ENCODE data around the gene NOLC1.

The NOLC1 gene

DNA sequence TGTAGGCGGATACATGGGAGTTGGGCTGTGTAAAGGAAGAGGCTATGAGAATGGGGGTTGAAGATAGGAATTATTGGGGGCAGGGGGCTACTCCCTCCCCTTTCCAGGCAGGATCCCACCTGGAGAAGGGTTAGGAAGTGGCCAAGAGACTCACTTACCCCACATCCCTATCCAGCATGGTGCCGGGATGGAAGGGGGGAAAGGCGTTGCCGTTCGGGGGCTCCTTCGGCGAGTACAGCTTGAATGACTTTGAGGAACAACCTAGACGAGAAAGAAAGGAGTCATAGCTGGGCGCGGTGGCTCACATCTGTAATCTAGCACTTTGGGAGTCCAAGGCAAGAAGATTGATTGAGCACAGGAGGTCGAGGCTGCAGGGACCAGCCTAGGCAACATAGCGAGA lies 40.9 kb upstream of the NOLC1 start:
- H2AFZ ChIP-seq: no peak overlapping the region
- no peak overlapping the region for H3K27ac ChIP-seq
- no peak overlapping the region for H3K4me3 ChIP-seq (ENCODE audit: low read depth, low read length)
- peaks cover 22% of the 10 kb centered on the region for H3K4me1 ChIP-seq
- no peak overlapping the region for H3K9ac ChIP-seq
- no peaks in the 10 kb centered on the region for H3K27me3 ChIP-seq (ENCODE audit: control insufficient read depth, insufficient read depth, low read length)
- no peaks in the 10 kb centered on the region for H3K36me3 ChIP-seq (ENCODE audit: control insufficient read depth, insufficient read depth, low read length)
- H3K4me2 ChIP-seq (ENCODE audit: low read length): no peak overlapping the region
- TF ChIP-seq, protein P1, sequence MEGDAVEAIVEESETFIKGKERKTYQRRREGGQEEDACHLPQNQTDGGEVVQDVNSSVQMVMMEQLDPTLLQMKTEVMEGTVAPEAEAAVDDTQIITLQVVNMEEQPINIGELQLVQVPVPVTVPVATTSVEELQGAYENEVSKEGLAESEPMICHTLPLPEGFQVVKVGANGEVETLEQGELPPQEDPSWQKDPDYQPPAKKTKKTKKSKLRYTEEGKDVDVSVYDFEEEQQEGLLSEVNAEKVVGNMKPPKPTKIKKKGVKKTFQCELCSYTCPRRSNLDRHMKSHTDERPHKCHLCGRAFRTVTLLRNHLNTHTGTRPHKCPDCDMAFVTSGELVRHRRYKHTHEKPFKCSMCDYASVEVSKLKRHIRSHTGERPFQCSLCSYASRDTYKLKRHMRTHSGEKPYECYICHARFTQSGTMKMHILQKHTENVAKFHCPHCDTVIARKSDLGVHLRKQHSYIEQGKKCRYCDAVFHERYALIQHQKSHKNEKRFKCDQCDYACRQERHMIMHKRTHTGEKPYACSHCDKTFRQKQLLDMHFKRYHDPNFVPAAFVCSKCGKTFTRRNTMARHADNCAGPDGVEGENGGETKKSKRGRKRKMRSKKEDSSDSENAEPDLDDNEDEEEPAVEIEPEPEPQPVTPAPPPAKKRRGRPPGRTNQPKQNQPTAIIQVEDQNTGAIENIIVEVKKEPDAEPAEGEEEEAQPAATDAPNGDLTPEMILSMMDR (IDR thresholded peaks at IDR 0.05): no peak
- H3K79me2 ChIP-seq: peaks cover 44% of the 10 kb centered on the region
- no peaks in the 10 kb centered on the region for H3K9me3 ChIP-seq (ENCODE audit: control insufficient read depth, low read length)

DNA sequence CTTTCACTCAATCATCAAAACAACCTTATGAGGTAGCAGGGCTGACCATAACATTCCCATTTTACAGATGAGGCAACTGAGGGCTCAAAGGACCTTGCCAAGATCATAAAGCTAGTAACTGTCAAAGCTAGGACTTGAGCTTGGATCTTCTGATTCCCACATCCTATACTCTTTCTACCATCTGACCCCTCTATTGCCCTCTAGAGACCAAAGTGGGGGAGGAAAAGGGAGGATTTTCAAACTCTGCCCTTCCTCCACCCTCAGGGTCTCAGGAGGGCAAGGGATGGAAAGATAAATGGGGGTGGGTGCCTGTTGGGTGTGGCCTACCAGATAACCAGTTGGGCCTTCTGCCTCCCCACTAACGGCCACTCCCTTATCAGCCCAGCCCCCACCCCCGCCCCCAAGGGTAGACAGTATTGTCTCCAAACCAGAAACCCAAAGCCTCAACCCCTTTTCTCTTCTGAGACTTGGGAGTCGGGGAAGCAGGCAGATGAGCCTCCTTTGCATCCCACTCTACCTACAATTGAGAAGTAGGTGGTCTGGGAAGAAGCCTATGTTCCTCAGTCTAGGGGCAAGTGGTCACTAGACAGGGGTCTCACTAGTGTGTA lies 39.9 kb upstream of the NOLC1 start:
- no peak overlapping the region for H3K9ac ChIP-seq

DNA sequence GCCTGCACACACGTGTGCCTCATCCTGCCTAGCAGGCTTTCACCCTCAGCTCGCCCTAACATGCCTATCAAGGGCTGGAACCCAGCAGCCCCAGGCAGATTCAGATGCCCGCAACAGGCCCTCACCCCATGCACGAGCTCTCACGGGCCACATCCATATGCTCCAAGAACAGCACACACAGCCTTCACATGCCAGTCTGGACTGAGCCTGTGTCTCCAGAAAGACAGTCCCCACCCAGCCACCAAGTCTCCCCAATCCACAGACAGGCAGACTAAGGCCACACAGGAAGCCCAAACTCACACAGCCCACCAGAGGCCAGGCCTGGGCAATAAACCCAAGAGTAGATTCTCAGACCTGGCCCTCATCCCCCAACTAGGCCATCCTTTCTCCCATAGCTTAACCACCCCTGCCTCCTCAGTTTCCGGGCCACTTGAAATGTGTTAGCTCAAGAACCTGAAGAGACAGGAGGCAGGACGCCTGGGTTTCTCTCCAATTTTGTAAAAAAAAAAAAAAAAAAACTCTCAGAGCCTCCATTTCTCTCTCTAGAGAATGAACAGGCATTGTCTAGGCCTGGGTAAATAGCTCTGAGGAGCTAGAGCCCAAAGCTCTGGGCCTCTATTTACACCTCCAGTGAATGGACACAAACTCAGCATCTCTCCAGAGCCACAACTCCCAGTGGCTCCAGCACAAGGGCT lies 38.8 kb upstream of the NOLC1 start:
- peaks cover 52% of the 10 kb centered on the region for H3K79me2 ChIP-seq
- H3K4me1 ChIP-seq: peaks cover 41% of the 10 kb centered on the region
- H3K9ac ChIP-seq: no peak overlapping the region
- H3K4me2 ChIP-seq (ENCODE audit: low read length): peak overlapping the region; percentile 82
- no peak overlapping the region for H2AFZ ChIP-seq
- H3K27ac ChIP-seq: no peak overlapping the region
- no peaks in the 10 kb centered on the region for H3K9me3 ChIP-seq (ENCODE audit: control insufficient read depth, low read length)
- no peaks in the 10 kb centered on the region for H3K27me3 ChIP-seq (ENCODE audit: control insufficient read depth, insufficient read depth, low read length)
- TF ChIP-seq, protein P1 (IDR thresholded peaks at IDR 0.05): no peak
- peak overlapping the region; percentile 54 for H3K4me3 ChIP-seq (ENCODE audit: low read depth, low read length)
- H3K36me3 ChIP-seq (ENCODE audit: control insufficient read depth, insufficient read depth, low read length): no peaks in the 10 kb centered on the region

More for the DNA sequence above, 39.9 kb upstream of the NOLC1 start:
- no peak overlapping the region for H3K27ac ChIP-seq
- no peaks in the 10 kb centered on the region for H3K36me3 ChIP-seq (ENCODE audit: control insufficient read depth, insufficient read depth, low read length)
- H3K4me3 ChIP-seq (ENCODE audit: low read depth, low read length): no peak overlapping the region
- peaks cover 31% of the 10 kb centered on the region for H3K4me1 ChIP-seq
- no peak overlapping the region for H2AFZ ChIP-seq
- H3K4me2 ChIP-seq (ENCODE audit: low read length): no peak overlapping the region
- no peaks in the 10 kb centered on the region for H3K9me3 ChIP-seq (ENCODE audit: control insufficient read depth, low read length)
- TF ChIP-seq, protein P1 (IDR thresholded peaks at IDR 0.05): no peak
- H3K27me3 ChIP-seq (ENCODE audit: control insufficient read depth, insufficient read depth, low read length): no peaks in the 10 kb centered on the region
- peaks cover 52% of the 10 kb centered on the region for H3K79me2 ChIP-seq

DNA sequence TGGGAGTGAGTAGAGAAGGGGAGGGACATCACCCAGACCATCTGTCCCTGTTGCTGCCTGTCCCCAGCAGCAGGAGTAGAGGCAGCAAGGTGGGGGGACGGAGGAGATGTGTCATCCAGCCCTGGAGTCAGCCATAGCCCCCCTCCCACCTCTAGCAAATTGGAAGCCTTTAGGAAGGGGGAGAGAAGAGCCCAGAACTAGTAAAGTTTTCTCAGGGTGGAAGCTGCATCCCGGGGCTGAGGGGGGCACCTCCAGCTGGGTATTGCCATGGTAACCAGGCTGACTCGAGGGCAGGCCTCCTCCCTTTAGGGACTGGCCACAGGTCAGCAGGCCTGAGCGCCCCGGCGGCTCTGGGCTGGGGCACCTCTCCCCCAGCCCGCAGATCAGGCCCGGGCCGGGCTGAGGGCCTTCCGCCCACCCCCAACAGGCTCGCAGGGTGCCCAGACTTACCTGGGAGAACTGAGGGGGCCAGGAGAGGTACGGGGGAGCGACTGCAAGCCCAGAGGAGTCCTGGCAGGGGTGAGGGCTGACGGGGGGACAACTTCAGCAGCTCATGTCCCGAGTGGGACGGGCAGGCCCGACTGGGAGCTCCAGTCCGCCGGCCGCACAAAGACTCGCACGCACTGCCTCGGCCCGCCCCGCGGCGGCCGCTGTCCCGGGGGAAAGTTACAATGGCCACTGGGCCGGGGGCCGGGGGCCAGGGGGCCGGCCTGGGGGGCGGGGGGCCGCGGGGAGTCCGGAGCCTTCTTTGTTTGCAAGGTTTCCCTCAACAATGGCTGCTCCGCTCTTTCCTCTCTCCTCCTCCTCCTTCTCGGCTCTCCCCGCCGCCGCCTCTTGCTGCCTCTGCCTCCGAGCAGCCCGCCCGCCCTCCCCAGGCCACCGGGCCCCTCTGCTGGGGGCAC lies 38.0 kb upstream of the NOLC1 start:
- Histone ChIP-seq H3K4me3 (ENCODE audit: low read depth, low read length) (peak overlapping the region; percentile 54), H3K9me3 (ENCODE audit: control insufficient read depth, low read length) (no peaks in the 10 kb centered on the region), H3K27ac (no peak overlapping the region), H2AFZ (no peak overlapping the region), H3K36me3 (ENCODE audit: control insufficient read depth, insufficient read depth, low read length) (no peaks in the 10 kb centered on the region), H3K4me1 (peaks cover 46% of the 10 kb centered on the region), H3K79me2 (peaks cover 57% of the 10 kb centered on the region), H3K4me2 (ENCODE audit: low read length) (peak overlapping the region; percentile 82), H3K27me3 (ENCODE audit: control insufficient read depth, insufficient read depth, low read length) (no peaks in the 10 kb centered on the region), H3K9ac (no peak overlapping the region)
- TF ChIP-seq, protein P1 (IDR thresholded peaks at IDR 0.05): no peak
